Measurements from ENCODE around the gene UROS. TPM values are rescaled to one million over a fixed set of nuclear protein-coding genes. Genes with fewer than 3 reads are reported as not detected.

UROS gene
- total RNA-seq, 1 donor from 2014 or later, result 45.3 TPM

GRCh38 chr10:125762692-125763648 is 60.1 kb downstream of the UROS start:
- no peak for DNase-seq (ENCODE audit: low read depth)

GRCh38 chr10:125761961-125762360 is 61.1 kb downstream of the UROS start:
- no peak for DNase-seq (ENCODE audit: low read depth)

DNA sequence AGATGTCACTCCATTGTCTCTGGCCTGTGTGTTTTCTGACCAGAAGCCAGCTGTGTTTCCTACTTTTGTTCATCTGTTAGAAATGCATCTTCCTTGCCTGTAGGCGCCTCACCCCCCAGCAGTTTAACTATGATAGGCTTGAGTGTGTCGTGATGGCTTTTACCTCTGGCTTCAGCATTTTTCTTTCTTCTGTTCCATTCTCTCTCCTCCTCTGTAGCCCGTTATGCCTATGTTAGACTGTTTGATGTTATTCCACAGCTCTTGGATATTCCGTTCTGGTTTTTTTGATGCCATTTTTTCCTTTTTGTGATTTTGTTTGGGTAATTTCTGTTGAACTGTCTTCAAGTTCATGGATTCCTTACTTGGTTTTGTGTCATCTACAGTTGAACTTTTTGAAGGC is 65.3 kb downstream of the UROS start:
- DNase-seq (ENCODE audit: low read depth), result no peak

- no peak for DNase-seq (ENCODE audit: low read depth)
Observed at GRCh38 chr10:125756853-125757487, 66.1 kb downstream of the UROS start.

GRCh38 chr10:125756196-125756595 is 66.9 kb downstream of the UROS start:
- no peak for DNase-seq (ENCODE audit: low read depth)

DNA sequence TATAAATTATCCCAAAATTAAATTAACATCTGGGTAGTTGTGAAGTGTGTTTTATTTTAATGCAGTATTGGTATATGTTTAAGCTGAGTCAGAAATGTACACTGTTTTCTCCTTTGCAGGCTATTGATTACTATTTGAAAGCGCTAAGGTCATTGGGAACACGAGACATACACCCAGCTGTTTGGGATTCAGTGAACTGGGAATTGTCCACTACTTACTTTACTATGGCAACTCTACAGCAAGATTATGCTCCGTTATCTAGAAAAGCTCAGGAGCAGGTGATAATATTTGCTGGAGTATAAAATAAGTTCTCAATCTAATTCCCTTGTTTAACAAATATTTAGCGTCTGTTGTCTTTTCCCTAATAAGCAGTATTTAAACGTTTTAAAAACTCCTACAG is 75.6 kb downstream of the UROS start:
- no peak for DNase-seq (ENCODE audit: low read depth)

- DNase-seq (ENCODE audit: low read depth), result no peak
Observed at GRCh38 chr10:125744909-125745308, 78.1 kb downstream of the UROS start.

DNA sequence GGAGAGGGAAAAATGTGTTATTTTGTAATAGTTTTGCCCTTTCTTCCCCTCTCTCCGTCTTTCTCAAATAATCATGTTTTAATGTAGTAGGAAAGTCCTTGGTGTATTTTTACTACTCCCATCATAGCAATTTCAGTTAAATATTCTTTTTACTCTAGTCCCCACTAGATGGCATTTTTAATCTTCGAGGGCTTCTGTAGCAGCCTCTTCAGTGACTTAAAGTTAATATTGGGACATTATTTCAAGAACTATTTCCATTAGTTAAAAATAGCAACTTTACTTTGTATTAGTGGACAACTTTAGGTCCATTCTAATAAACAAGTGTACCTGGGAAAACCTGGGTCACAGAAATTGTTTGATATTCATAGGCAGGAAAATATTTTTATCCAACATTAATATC is 80.6 kb downstream of the UROS start:
- DNase-seq (ENCODE audit: low read depth), result peak; percentile 19

- DNase-seq (ENCODE audit: low read depth), result no peak
Observed at GRCh38 chr10:125739994-125740679, 82.9 kb downstream of the UROS start.

Other genes with a start within 250 kb of the UROS start
- not detected in 2 replicates for gene TEX36, start 140.1 kb downstream of the UROS start, total RNA-seq
- 17.0 and 23.2 TPM in 2 replicates for gene EDRF1, start 103.5 kb downstream of the UROS start, total RNA-seq
- gene MMP21, start 47.4 kb downstream of the UROS start, total RNA-seq, result 0.05 TPM in 1 of 2 replicates, not detected in the other
- gene BCCIP, start 288 bp upstream of the UROS start, total RNA-seq, result 46.4 and 71.1 TPM in 2 replicates
- 66.1 and 68.1 TPM in 2 replicates for gene DHX32, start 58.0 kb upstream of the UROS start, total RNA-seq
- gene FANK1, start 73.3 kb upstream of the UROS start, total RNA-seq, result 14.9 and 26.4 TPM in 2 replicates

Data from renal cortical epithelial cell (primary cell).